ENCODE data around the gene MALRD1.

- TF ChIP-seq POLR2A (IDR thresholded peaks at IDR 0.05) (no peak), CTCF (IDR thresholded peaks at IDR 0.05) (no peak)
Observed at GRCh38 chr10:19689231-19689630, 640.6 kb downstream of the MALRD1 start.

Data from Peyer's patch (tissue), 4 donors.